Right ventricle myocardium inferior (tissue), 1 donor: ENCODE results near the gene TTYH2. TPM values are rescaled to one million over a fixed set of nuclear protein-coding genes. Genes with fewer than 3 reads are reported as not detected.

ENCODE experiments used
- ATAC-seq: fragments of 200-7000 bp; cut with Tn5 transposase; one replicate; pipeline ENCODE4 v1.9.1; 2020; ENCODE audit warnings: mild to moderate bottlenecking, moderate library complexity
- DNase-seq: peaks from one replicate; pipeline ENCODE4 v3.0.0; 2021; ENCODE audit errors: missing footprints
- intact Hi-C: fragments of 100-400 bp; cut with DNase I; formaldehyde crosslinking; loops from one replicate; pipeline ENCODE4 v1.11.0; 2022
- total RNA-seq: library from RNA; stranded (reverse); fragmentation: NEBNext Ultra II Directional; extraction: Animal tissue kit (Norgen Biotek cat#: 25700); gene quantifications from one replicate; pipeline ENCODE4 v1.2.1, GENCODE V29; 2021
- donor health status: DM: no; HTN: yes; CAD: no; lungs with severe emphysema.

Gene TTYH2
- total RNA-seq, 1 donor from 2014 or later: 39.2 TPM

GRCh38 chr17:74190154-74190553 lies 23.2 kb upstream of the TTYH2 start:
- intact Hi-C loops: no loop called here
- DNase-seq (no peak), ATAC-seq (peak; percentile 52)

GRCh38 chr17:74190807-74191406 lies 22.5 kb upstream of the TTYH2 start:
- no peak for DNase-seq
- no peak for ATAC-seq

GRCh38 chr17:74192950-74193781 lies 20.2 kb upstream of the TTYH2 start:
- intact Hi-C loops: no loop called here
- DNase-seq (peak; percentile 81), ATAC-seq (peak; percentile 71)

More at GRCh38 chr17:74190807-74191406, 22.5 kb upstream of the TTYH2 start:
- intact Hi-C loops: no loop called here

- ATAC-seq (no peak), DNase-seq (no peak)
- intact Hi-C loops: no loop called here
Observed at GRCh38 chr17:74194682-74195081, 18.7 kb upstream of the TTYH2 start.

GRCh38 chr17:74196541-74197317 lies 16.6 kb upstream of the TTYH2 start:
- ATAC-seq (no peak), DNase-seq (no peak)
- intact Hi-C loops: no loop called here

GRCh38 chr17:74197801-74198200 lies 15.6 kb upstream of the TTYH2 start:
- no peak for DNase-seq
- intact Hi-C loops: no loop called here
- no peak for ATAC-seq

GRCh38 chr17:74198694-74199093 lies 14.7 kb upstream of the TTYH2 start:
- ATAC-seq (no peak), DNase-seq (no peak)
- intact Hi-C loops: no loop called here

- DNase-seq (peak; percentile 84), ATAC-seq (no peak)
- intact Hi-C loops: no loop called here
Observed at GRCh38 chr17:74199306-74200092, 13.9 kb upstream of the TTYH2 start.

- DNase-seq: no peak
- intact Hi-C loops: no loop called here
- no peak for ATAC-seq
Observed at GRCh38 chr17:74200112-74200511, 13.3 kb upstream of the TTYH2 start.

GRCh38 chr17:74201250-74201649 lies 12.1 kb upstream of the TTYH2 start:
- DNase-seq (peak; percentile 61), ATAC-seq (no peak)
- intact Hi-C loops: no loop called here

GRCh38 chr17:74201948-74202347 lies 11.4 kb upstream of the TTYH2 start:
- intact Hi-C loops: no loop called here

GRCh38 chr17:74202938-74203337 lies 10.4 kb upstream of the TTYH2 start:
- intact Hi-C loops: no loop called here
- ATAC-seq (no peak), DNase-seq (peak; percentile 73)

More at GRCh38 chr17:74201948-74202347, 11.4 kb upstream of the TTYH2 start:
- ATAC-seq (no peak), DNase-seq (peak; percentile 6)

- ATAC-seq (peak; percentile 88), DNase-seq (peak; percentile 95)
- intact Hi-C loops: no loop called here
Observed at GRCh38 chr17:74203439-74204240, 9.7 kb upstream of the TTYH2 start, which contains the start of gene RPL38. TSS of gene RPL38 (plus strand) at chr17:74203678. CDS start at chr17:74203956, 278 bp downstream.

- no peak for DNase-seq
- intact Hi-C loops: no loop called here
- no peak for ATAC-seq
Observed at GRCh38 chr17:74204474-74204873, 8.9 kb upstream of the TTYH2 start.

GRCh38 chr17:74205274-74205673 lies 8.1 kb upstream of the TTYH2 start:
- intact Hi-C loops: no loop called here
- no peak for ATAC-seq
- no peak for DNase-seq

GRCh38 chr17:74206332-74206818 lies 7.0 kb upstream of the TTYH2 start:
- ATAC-seq (no peak), DNase-seq (peak; percentile 18)
- intact Hi-C loops: no loop called here
